ENCODE results near the gene SKAP2.

The SKAP2 gene

GRCh38 chr7:26694713-26695112 is 169.7 kb downstream of the SKAP2 start:
- no peak for DNase-seq (ENCODE audit: low read depth)

- no peak for DNase-seq (ENCODE audit: low read depth)
These were observed 170.2 kb downstream of the SKAP2 start for GRCh38 chr7:26694141-26694540.

GRCh38 chr7:26691886-26692285 is 172.5 kb downstream of the SKAP2 start:
- no peak for DNase-seq (ENCODE audit: low read depth)

- DNase-seq (ENCODE audit: low read depth), result no peak
These were observed 173.0 kb downstream of the SKAP2 start for GRCh38 chr7:26691406-26691805.

GRCh38 chr7:26690135-26690805 is 174.1 kb downstream of the SKAP2 start:
- DNase-seq (ENCODE audit: low read depth), result no peak

- no peak for DNase-seq (ENCODE audit: low read depth)
These were observed 175.4 kb downstream of the SKAP2 start for GRCh38 chr7:26688936-26689506.

GRCh38 chr7:26688388-26688787 is 176.0 kb downstream of the SKAP2 start:
- no peak for DNase-seq (ENCODE audit: low read depth)

- no peak for DNase-seq (ENCODE audit: low read depth)
These were observed 177.4 kb downstream of the SKAP2 start for GRCh38 chr7:26687032-26687431.

- DNase-seq (ENCODE audit: low read depth), result no peak
These were observed 177.9 kb downstream of the SKAP2 start for GRCh38 chr7:26686448-26686981.

- no peak for DNase-seq (ENCODE audit: low read depth)
These were observed 178.8 kb downstream of the SKAP2 start for GRCh38 chr7:26685606-26686005.

- DNase-seq (ENCODE audit: low read depth), result no peak
These were observed 179.9 kb downstream of the SKAP2 start for GRCh38 chr7:26684447-26684846.

GRCh38 chr7:26683277-26683676 is 181.1 kb downstream of the SKAP2 start:
- DNase-seq (ENCODE audit: low read depth), result no peak

- no peak for DNase-seq (ENCODE audit: low read depth)
These were observed 182.5 kb downstream of the SKAP2 start for GRCh38 chr7:26681819-26682418.

GRCh38 chr7:26680587-26680986 is 183.8 kb downstream of the SKAP2 start:
- no peak for DNase-seq (ENCODE audit: low read depth)

- peak; percentile 4 for DNase-seq (ENCODE audit: low read depth)
These were observed 189.1 kb downstream of the SKAP2 start for GRCh38 chr7:26675143-26675887.

GRCh38 chr7:26673858-26674257 is 190.5 kb downstream of the SKAP2 start:
- no peak for DNase-seq (ENCODE audit: low read depth)

- no peak for DNase-seq (ENCODE audit: low read depth)
These were observed 191.1 kb downstream of the SKAP2 start for GRCh38 chr7:26673271-26673670.

- no peak for DNase-seq (ENCODE audit: low read depth)
These were observed 193.5 kb downstream of the SKAP2 start for GRCh38 chr7:26670841-26671240.

GRCh38 chr7:26670290-26670689 is 194.1 kb downstream of the SKAP2 start:
- no peak for DNase-seq (ENCODE audit: low read depth)

GRCh38 chr7:26668821-26669220 is 195.6 kb downstream of the SKAP2 start:
- no peak for DNase-seq (ENCODE audit: low read depth)

- peak; percentile 67 for DNase-seq (ENCODE audit: low read depth)
These were observed 196.8 kb downstream of the SKAP2 start for GRCh38 chr7:26667514-26668133.

GRCh38 chr7:26664735-26665416 is 199.5 kb downstream of the SKAP2 start:
- no peak for DNase-seq (ENCODE audit: low read depth)

All from non-pigmented ciliary epithelial cell (primary cell).